ENCODE data around the gene KLHL9. TPM values are rescaled to one million over a fixed set of nuclear protein-coding genes. Genes with fewer than 3 reads are reported as not detected.

The KLHL9 gene
- total and polyA plus RNA-seq, 3 experiments from 2014 or later = 16.0 to 16.9 (median 16.3) TPM

GRCh38 chr9:21314152-21314551 is 21.1 kb downstream of the KLHL9 start:
- Mint-ChIP-seq H3K27me3 (peaks cover 7 to 12% of the 10 kb centered on the region in 2 donors), H3K4me3 (no peak overlapping the region), H3K27ac (no peak overlapping the region), H3K9me3 (peaks cover 0 to 2% (median 0%) of the 10 kb centered on the region in 5 donors), H3K4me1 (peaks cover 3 to 6% (median 5%) of the 10 kb centered on the region in 3 donors), H3K36me3 (peaks cover 0 to 4% (median 0%) of the 10 kb centered on the region in 3 donors)
- no peak for DNase-seq
- Histone ChIP-seq H3K27me3 (ENCODE audit: insufficient read depth, low read length, poor library complexity, severe bottlenecking) (no peaks in the 10 kb centered on the region), H3K9me3 (ENCODE audit: low read length) (no peaks in the 10 kb centered on the region), H3K36me3 (ENCODE audit: insufficient read depth, low read length) (no peaks in the 10 kb centered on the region), H3K4me1 (ENCODE audit: insufficient read depth, low read length) (no peaks in the 10 kb centered on the region), H3K27ac (ENCODE audit: low read depth, low read length) (no peak overlapping the region), H3K4me3 (ENCODE audit: low read length) (no peak overlapping the region)
- ChIA-PET CTCF (no interaction called here), POLR2A (no interaction called here)

- Mint-ChIP-seq H3K27ac (no peak overlapping the region), H3K9me3 (peaks cover 0 to 2% (median 0%) of the 10 kb centered on the region in 5 donors), H3K4me1 (no peaks in the 10 kb centered on the region), H3K4me3 (no peak overlapping the region), H3K27me3 (peaks cover 7 to 22% of the 10 kb centered on the region in 2 donors), H3K36me3 (peaks cover 0 to 4% (median 0%) of the 10 kb centered on the region in 3 donors)
- Histone ChIP-seq H3K27ac (ENCODE audit: low read depth, low read length) (no peak overlapping the region), H3K27me3 (ENCODE audit: insufficient read depth, low read length, poor library complexity, severe bottlenecking) (no peaks in the 10 kb centered on the region), H3K36me3 (ENCODE audit: insufficient read depth, low read length) (no peaks in the 10 kb centered on the region), H3K4me1 (ENCODE audit: insufficient read depth, low read length) (no peaks in the 10 kb centered on the region), H3K4me3 (ENCODE audit: low read length) (no peak overlapping the region), H3K9me3 (ENCODE audit: low read length) (no peaks in the 10 kb centered on the region)
- CTCF ChIA-PET = no interaction called here
- POLR2A ChIA-PET = no interaction called here
- DNase-seq = no peak
Observed at GRCh38 chr9:21311889-21312288, 23.3 kb downstream of the KLHL9 start.

DNA sequence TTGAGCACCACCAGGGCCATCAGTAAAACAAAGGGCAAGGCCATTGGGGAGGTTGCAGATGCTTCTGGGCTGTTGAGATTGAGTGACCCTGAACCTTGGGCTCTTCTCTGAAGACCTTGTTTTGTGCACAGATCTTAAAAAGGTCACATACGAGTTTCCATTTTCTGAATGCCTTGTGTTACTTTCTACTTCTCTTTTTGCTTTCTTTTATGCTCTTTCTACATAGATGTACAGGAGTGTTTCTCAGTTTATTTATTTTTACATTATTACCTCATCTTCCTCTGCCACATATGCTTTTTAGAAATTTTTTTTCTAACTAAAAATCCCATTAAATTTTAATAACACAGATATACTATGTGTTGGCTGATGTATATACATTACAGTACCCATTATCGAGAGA is 30.0 kb downstream of the KLHL9 start, which contains the start of gene IFNA5:
IFNA5 (minus strand) TSS at position 101 of the 400 bp plus-strand sequence; CDS start at position 44, 57 bp downstream.
- CTCF ChIA-PET = no interaction called here
- DNase-seq = no peak
- H3K27me3 Mint-ChIP-seq = peaks cover 9 to 67% of the 10 kb centered on the region in 2 donors

DNA sequence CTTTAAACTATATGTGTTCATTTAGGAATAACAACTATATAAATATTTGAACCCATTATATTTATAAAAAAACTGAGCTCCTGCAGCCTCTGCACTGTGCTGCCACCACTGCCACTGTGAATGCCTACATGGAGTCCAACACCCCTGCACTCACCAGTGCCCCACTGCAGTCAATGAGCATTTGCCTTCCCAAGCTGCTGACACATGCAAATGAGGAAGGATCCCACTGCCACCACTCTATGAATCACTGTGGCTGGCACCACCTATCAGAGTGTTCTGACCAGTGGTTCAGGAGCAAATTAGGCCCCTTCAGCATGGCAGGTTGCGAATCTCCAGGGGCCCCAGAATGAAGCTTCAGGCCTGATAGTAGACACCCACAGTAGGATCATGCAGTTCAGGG is 39.2 kb downstream of the KLHL9 start:
- ChIA-PET POLR2A (interaction anchor here (1.0 kb wide), 1 partner anchor 43 kb away, joined by 4 read pairs; no protein-coding TSS in a partner anchor), CTCF (no interaction called here)
- Histone ChIP-seq H3K4me1 (ENCODE audit: insufficient read depth, low read length) (no peaks in the 10 kb centered on the region), H3K27me3 (ENCODE audit: insufficient read depth, low read length, poor library complexity, severe bottlenecking) (no peaks in the 10 kb centered on the region), H3K27ac (ENCODE audit: low read depth, low read length) (no peak overlapping the region), H3K9me3 (ENCODE audit: low read length) (no peaks in the 10 kb centered on the region), H3K4me3 (ENCODE audit: low read length) (no peak overlapping the region), H3K36me3 (ENCODE audit: insufficient read depth, low read length) (no peaks in the 10 kb centered on the region)
- Mint-ChIP-seq H3K4me3 (no peak overlapping the region), H3K4me1 (peaks cover 2 to 14% (median 5%) of the 10 kb centered on the region in 3 donors), H3K9me3 (peaks cover 0 to 4% (median 0%) of the 10 kb centered on the region in 5 donors), H3K27me3 (peaks cover 5 to 35% of the 10 kb centered on the region in 2 donors), H3K36me3 (no peaks in the 10 kb centered on the region), H3K27ac (peak overlapping the region in 1 of 8 donors; percentile 43)
- no peak for DNase-seq

More for the DNA sequence above, 30.0 kb downstream of the KLHL9 start, which contains the start of gene IFNA5:
- Mint-ChIP-seq H3K4me1 (no peaks in the 10 kb centered on the region), H3K36me3 (no peaks in the 10 kb centered on the region), H3K9me3 (peaks cover 0 to 2% (median 0%) of the 10 kb centered on the region in 5 donors), H3K27ac (no peak within 1 kb of the TSS), H3K4me3 (no peak within 1 kb of the TSS)
- Histone ChIP-seq H3K4me3 (ENCODE audit: low read length) (no peak within 1 kb of the TSS), H3K9me3 (ENCODE audit: low read length) (no peaks in the 10 kb centered on the region), H3K27me3 (ENCODE audit: insufficient read depth, low read length, poor library complexity, severe bottlenecking) (no peaks in the 10 kb centered on the region), H3K4me1 (ENCODE audit: insufficient read depth, low read length) (no peaks in the 10 kb centered on the region), H3K36me3 (ENCODE audit: insufficient read depth, low read length) (no peaks in the 10 kb centered on the region), H3K27ac (ENCODE audit: low read depth, low read length) (no peak within 1 kb of the TSS)
- POLR2A ChIA-PET = no interaction called here

DNA sequence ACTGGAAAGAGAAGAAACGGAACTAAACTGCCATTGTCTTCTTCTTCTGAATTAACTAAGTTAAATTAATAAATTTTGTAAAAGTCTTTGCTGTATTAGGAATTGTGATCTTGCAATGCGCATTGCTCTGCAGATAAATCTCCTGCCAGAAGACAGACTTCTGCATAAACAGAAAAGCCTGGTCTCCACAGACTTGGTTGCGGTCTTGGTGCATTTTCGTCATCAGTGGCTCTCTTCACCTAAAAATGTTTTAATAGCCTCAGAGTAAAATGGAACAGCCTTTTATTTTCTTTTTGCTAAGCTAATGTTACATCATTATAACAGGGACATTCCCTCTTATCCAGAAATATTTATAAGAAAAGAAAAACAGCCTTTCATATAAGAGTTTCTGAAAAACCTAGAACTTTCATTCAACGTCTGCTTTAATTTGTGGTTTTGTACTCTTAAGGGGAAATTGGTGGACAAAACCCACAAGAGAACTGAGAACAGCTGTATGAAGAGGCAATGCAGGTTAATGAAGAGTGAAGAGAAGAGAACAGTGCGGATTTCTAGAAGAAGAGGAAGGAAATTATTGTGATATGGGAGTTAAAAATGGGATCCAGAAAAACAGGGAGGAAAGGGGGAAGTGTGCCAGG is 40.2 kb downstream of the KLHL9 start:
- Histone ChIP-seq H3K9me3 (ENCODE audit: low read length) (no peaks in the 10 kb centered on the region), H3K36me3 (ENCODE audit: insufficient read depth, low read length) (no peaks in the 10 kb centered on the region), H3K27ac (ENCODE audit: low read depth, low read length) (no peak overlapping the region), H3K27me3 (ENCODE audit: insufficient read depth, low read length, poor library complexity, severe bottlenecking) (no peaks in the 10 kb centered on the region), H3K4me3 (ENCODE audit: low read length) (no peak overlapping the region), H3K4me1 (ENCODE audit: insufficient read depth, low read length) (no peaks in the 10 kb centered on the region)
- Mint-ChIP-seq H3K36me3 (peaks cover 0 to 2% (median 0%) of the 10 kb centered on the region in 3 donors), H3K9me3 (peaks cover 0 to 4% (median 0%) of the 10 kb centered on the region in 5 donors), H3K4me1 (peaks cover 2 to 14% (median 5%) of the 10 kb centered on the region in 3 donors), H3K27ac (no peak overlapping the region), H3K4me3 (peak overlapping the region in 1 of 7 donors; percentile 2), H3K27me3 (peaks cover 5 to 28% of the 10 kb centered on the region in 2 donors)
- ChIA-PET CTCF (no interaction called here), POLR2A (interaction anchor here (1.0 kb wide), 1 partner anchor 42 kb away, joined by 4 read pairs; no protein-coding TSS in a partner anchor)
- DNase-seq = no peak

GRCh38 chr9:21294364-21294774 is 40.8 kb downstream of the KLHL9 start:
- Histone ChIP-seq H3K36me3 (ENCODE audit: insufficient read depth, low read length) (no peaks in the 10 kb centered on the region), H3K4me3 (ENCODE audit: low read length) (no peak overlapping the region), H3K27ac (ENCODE audit: low read depth, low read length) (no peak overlapping the region), H3K9me3 (ENCODE audit: low read length) (no peaks in the 10 kb centered on the region), H3K4me1 (ENCODE audit: insufficient read depth, low read length) (no peaks in the 10 kb centered on the region), H3K27me3 (ENCODE audit: insufficient read depth, low read length, poor library complexity, severe bottlenecking) (no peaks in the 10 kb centered on the region)
- no peak overlapping the region for H3K27ac Mint-ChIP-seq
- peaks cover 2 to 14% (median 5%) of the 10 kb centered on the region in 3 donors for H3K4me1 Mint-ChIP-seq
- CTCF ChIA-PET = no interaction called here
- no peak overlapping the region for H3K4me3 Mint-ChIP-seq
- H3K27me3 Mint-ChIP-seq = peaks cover 5 to 28% of the 10 kb centered on the region in 2 donors
- POLR2A ChIA-PET = no interaction called here
- DNase-seq = no peak
- H3K9me3 Mint-ChIP-seq = peaks cover 0 to 4% (median 0%) of the 10 kb centered on the region in 5 donors
- H3K36me3 Mint-ChIP-seq = peaks cover 0 to 2% (median 0%) of the 10 kb centered on the region in 3 donors

GRCh38 chr9:21289848-21290247 is 45.4 kb downstream of the KLHL9 start:
- Mint-ChIP-seq H3K4me3 (no peak overlapping the region), H3K27ac (no peak overlapping the region), H3K36me3 (peaks cover 0 to 2% (median 0%) of the 10 kb centered on the region in 3 donors), H3K4me1 (peaks cover 0 to 6% (median 0%) of the 10 kb centered on the region in 3 donors), H3K27me3 (peaks cover 13 to 53% of the 10 kb centered on the region in 2 donors), H3K9me3 (peaks cover 0 to 2% (median 0%) of the 10 kb centered on the region in 5 donors)
- Histone ChIP-seq H3K4me1 (ENCODE audit: insufficient read depth, low read length) (no peaks in the 10 kb centered on the region), H3K27me3 (ENCODE audit: insufficient read depth, low read length, poor library complexity, severe bottlenecking) (peaks cover 3% of the 10 kb centered on the region), H3K9me3 (ENCODE audit: low read length) (no peaks in the 10 kb centered on the region), H3K27ac (ENCODE audit: low read depth, low read length) (no peak overlapping the region), H3K4me3 (ENCODE audit: low read length) (no peak overlapping the region), H3K36me3 (ENCODE audit: insufficient read depth, low read length) (no peaks in the 10 kb centered on the region)
- DNase-seq = no peak
- ChIA-PET CTCF (interaction anchor here (1.3 kb wide), 1 partner anchor 54 kb away, joined by 4 read pairs; no protein-coding TSS in a partner anchor), POLR2A (no interaction called here)

GRCh38 chr9:21287280-21287679 is 47.9 kb downstream of the KLHL9 start:
- H3K4me3 Mint-ChIP-seq = no peak overlapping the region
- H3K27me3 Mint-ChIP-seq = peaks cover 10 to 45% of the 10 kb centered on the region in 2 donors
- ChIA-PET POLR2A (no interaction called here), CTCF (no interaction called here)
- Histone ChIP-seq H3K27ac (ENCODE audit: low read depth, low read length) (no peak overlapping the region), H3K27me3 (ENCODE audit: insufficient read depth, low read length, poor library complexity, severe bottlenecking) (peaks cover 5% of the 10 kb centered on the region), H3K36me3 (ENCODE audit: insufficient read depth, low read length) (no peaks in the 10 kb centered on the region), H3K4me1 (ENCODE audit: insufficient read depth, low read length) (no peaks in the 10 kb centered on the region), H3K4me3 (ENCODE audit: low read length) (no peak overlapping the region), H3K9me3 (ENCODE audit: low read length) (no peaks in the 10 kb centered on the region)
- peaks cover 0 to 2% (median 0%) of the 10 kb centered on the region in 3 donors for H3K36me3 Mint-ChIP-seq
- H3K27ac Mint-ChIP-seq = no peak overlapping the region
- peaks cover 0 to 2% (median 0%) of the 10 kb centered on the region in 5 donors for H3K9me3 Mint-ChIP-seq
- no peaks in the 10 kb centered on the region for H3K4me1 Mint-ChIP-seq
- DNase-seq = no peak
